Body of pancreas (tissue), 4 donors: ENCODE data around the gene CELSR3. TPM values are rescaled to one million over a fixed set of nuclear protein-coding genes. Genes with fewer than 3 reads are reported as not detected.

Source experiments
- ATAC-seq: fragments of 150-250 bp; one replicate; pipeline ENCODE4 v1.9.1; 2016
- DNase-seq, 4 donors: peaks; one replicate each; pipeline ENCODE4 v3.0.0-alpha.2; 2019
- H3K27ac ChIP-seq, 4 donors: fragments of 200-600 bp; sonication (generic); 1 replicate in 3 of 4; 2 replicates in 1 of 4; pipeline versions ENCODE4 v1.5.1 to v1.6.1; 2016 to 2019; ENCODE audit warnings: mild to moderate bottlenecking in 1 of 4, mixed read lengths in 1 of 4, moderate library complexity in 1 of 4
- H3K27me3 ChIP-seq, 2 donors: fragments of 200-600 bp; sonication (generic); one replicate each; pipeline ENCODE4 v1.6.0; 2016; ENCODE audit warnings: mild to moderate bottlenecking in 1 of 2
- H3K36me3 ChIP-seq, 2 donors: fragments of 200-600 bp; sonication (generic); replicated peaks in 1 of 2; 2 replicates each; pipeline ENCODE4 v1.5.1; 2016; ENCODE audit warnings: low read depth in 2 of 2; ENCODE audit not compliant: insufficient read depth in 1 of 2
- H3K4me1 ChIP-seq: fragments of 200-600 bp; sonication (generic); one replicate; pipeline ENCODE4 v1.6.0; 2016
- H3K4me3 ChIP-seq, 2 donors: fragments of 200-600 bp; sonication (generic); 1 replicate in 1 of 2; 2 replicates in 1 of 2; pipeline ENCODE4 v1.5.1; 2016 to 2019
- H3K9me3 ChIP-seq, 3 donors: fragments of 200-600 bp; sonication (generic); 1 replicate in 2 of 3; 2 replicates in 1 of 3; pipeline ENCODE4 v1.5.1; 2016
- CTCF ChIP-seq, 7 experiments: fragments of 450-650 bp in 4 of 7; fragments of 200-600 bp in 3 of 7; sonication (generic) in 3 of 7; IDR thresholded peaks; one replicate each; pipeline ENCODE4 v1.5.1; 2016 to 2019; ENCODE audit warnings: antibody characterized with exemption in 7 of 7
- POLR2A ChIP-seq, 3 donors: fragments of 450-650 bp; IDR thresholded peaks; one replicate each; pipeline ENCODE4 v1.6.1; 2016; ENCODE audit warnings: antibody characterized with exemption in 3 of 3, mild to moderate bottlenecking in 2 of 3
- WGBS, 2 donors: methylation state at CpG; one replicate each; pipeline ENCODE4 v1.1.5; 2017; 5-methylcytosine and 5-hydroxymethylcytosine counted together
- intact Hi-C: fragments of 100-400 bp; cut with DNase I; formaldehyde crosslinking; loops from one replicate; pipeline ENCODE4 v1.15.1; 2023
- total RNA-seq, 2 donors: library from RNA; depleted of rRNA; stranded (reverse); fragments of >200 nt; gene quantifications; one replicate each; pipeline ENCODE4 v1.1.0, GENCODE V29; 2016

The CELSR3 gene
- total RNA-seq, 2 donors from 2014 or later: 0.66 to 2.6 TPM

- DNase-seq (no peak), ATAC-seq (no peak)
- TF ChIP-seq CTCF (IDR thresholded peaks at IDR 0.05) (no peak), POLR2A (IDR thresholded peaks at IDR 0.05) (no peak)
- no peaks in the 10 kb centered on the region for H3K36me3 ChIP-seq
- no peak overlapping the region for H3K27ac ChIP-seq
- H3K27me3 ChIP-seq: no peaks in the 10 kb centered on the region
- no peaks in the 10 kb centered on the region for H3K9me3 ChIP-seq
- peaks cover 19% of the 10 kb centered on the region for H3K4me1 ChIP-seq
- H3K4me3 ChIP-seq: no peak overlapping the region
- intact Hi-C loops: no loop called here
- WGBS, 2 donors: 54 to 67% methylated on average over 5 to 6 of the region's 6 CpGs
These were observed 25.4 kb downstream of the CELSR3 start for GRCh38 chr3:48637305-48637704.

- H3K36me3 ChIP-seq: no peaks in the 10 kb centered on the region
- no peak for ATAC-seq
- H3K9me3 ChIP-seq: no peaks in the 10 kb centered on the region
- no peak for DNase-seq
- TF ChIP-seq POLR2A (IDR thresholded peaks at IDR 0.05) (no peak), CTCF (IDR thresholded peaks at IDR 0.05) (no peak)
- peak overlapping the region in 3 of 4 donors; percentile 57 to 72 (median 67) for H3K27ac ChIP-seq
- H3K4me3 ChIP-seq: peak overlapping the region; percentile 30 to 44
- 39 to 48% methylated on average over 8 to 10 of the region's 10 CpGs for WGBS, 2 donors
- H3K27me3 ChIP-seq: no peaks in the 10 kb centered on the region
- H3K4me1 ChIP-seq: peaks cover 19% of the 10 kb centered on the region
- intact Hi-C loops: no loop called here
These were observed 26.5 kb downstream of the CELSR3 start for GRCh38 chr3:48636149-48636655.

- H3K4me1 ChIP-seq: peaks cover 19% of the 10 kb centered on the region
- H3K4me3 ChIP-seq: peak within 1 kb of the TSS; percentile 80 to 88
- no peaks in the 10 kb centered on the region for H3K27me3 ChIP-seq
- 0% methylated on average over 68 of the region's 68 CpGs; no CpG with 5 or more reads in 1 of the 2 donors for WGBS, 2 donors
- ATAC-seq: peak; percentile 99
- peak within 1 kb of the TSS; percentile 37 to 72 (median 62) for H3K27ac ChIP-seq
- H3K9me3 ChIP-seq: no peaks in the 10 kb centered on the region
- H3K36me3 ChIP-seq: no peaks in the 10 kb centered on the region
- TF ChIP-seq CTCF (IDR thresholded peaks at IDR 0.05): peak; percentile 14 to 64 (median 39)
- peak; percentile 50 to 77 (median 77) for TF ChIP-seq POLR2A (IDR thresholded peaks at IDR 0.05)
- intact Hi-C loops: no loop called here
- DNase-seq: peak; percentile 96 to 97 (median 97)
These were observed 27.3 kb downstream of the CELSR3 start, which contains the start of gene SLC26A6 for GRCh38 chr3:48635222-48636021. Gene SLC26A6 (minus strand): TSS chr3:48635461. CDS start chr3:48635393, 68 bp downstream.

GRCh38 chr3:48634661-48635221 lies 27.9 kb downstream of the CELSR3 start:
- intact Hi-C loops: no loop called here
- peak; percentile 8 for ATAC-seq
- WGBS, 2 donors: 4 to 43% methylated on average over 2 to 29 of the region's 30 CpGs
- TF ChIP-seq POLR2A (IDR thresholded peaks at IDR 0.05): no peak
- no peak for TF ChIP-seq CTCF (IDR thresholded peaks at IDR 0.05)
- Histone ChIP-seq H3K27me3 (no peaks in the 10 kb centered on the region), H3K4me1 (peaks cover 19% of the 10 kb centered on the region), H3K36me3 (no peaks in the 10 kb centered on the region), H3K27ac (peak overlapping the region; percentile 37 to 72 (median 62)), H3K4me3 (peak overlapping the region; percentile 80 to 88), H3K9me3 (no peaks in the 10 kb centered on the region)
- peak; percentile 48 to 60 (median 50) for DNase-seq
